Gastroesophageal sphincter (tissue), 4 donors: ENCODE measurements around the gene TMPRSS15. TPM values are rescaled to one million over a fixed set of nuclear protein-coding genes. Genes with fewer than 3 reads are reported as not detected.

Experiments used
- ATAC-seq: fragments of 150-250 bp; one replicate; pipeline ENCODE4 v1.9.1; 2016; ENCODE audit warnings: mild to moderate bottlenecking, moderate library complexity
- H3K27ac ChIP-seq, 4 donors: fragments of 200-600 bp; sonication (generic) in 3 of 4; 1 replicate in 3 of 4; 2 replicates in 1 of 4; pipeline ENCODE4 v1.5.1; 2016 to 2019
- H3K27me3 ChIP-seq: fragments of 200-600 bp; sonication (generic); one replicate; pipeline ENCODE4 v1.5.1; 2019
- H3K36me3 ChIP-seq, 2 donors: fragments of 200-600 bp; sonication (generic); one replicate each; pipeline ENCODE4 v1.5.1; 2019; ENCODE audit warnings: control low read depth in 1 of 2
- H3K4me1 ChIP-seq, 3 donors: fragments of 200-600 bp; sonication (generic); 1 replicate in 2 of 3; 2 replicates in 1 of 3; pipeline ENCODE4 v1.5.1; 2016 to 2019; ENCODE audit warnings: control low read depth in 2 of 3
- H3K4me3 ChIP-seq, 2 donors: fragments of 200-600 bp; sonication (generic); one replicate each; pipeline ENCODE4 v1.5.1; 2019; ENCODE audit warnings: mild to moderate bottlenecking in 1 of 2, moderate library complexity in 1 of 2
- H3K9me3 ChIP-seq, 3 donors: fragments of 200-600 bp; sonication (generic); one replicate each; pipeline ENCODE4 v1.5.1; 2017 to 2019; ENCODE audit warnings: control low read depth in 2 of 3
- CTCF ChIP-seq, 4 experiments: fragments of 200-600 bp in 2 of 4; fragments of 450-650 bp in 2 of 4; sonication (generic) in 1 of 4; IDR thresholded peaks; one replicate each; pipeline ENCODE4 v1.5.1; 2017 to 2019; ENCODE audit warnings: antibody characterized with exemption in 4 of 4, mild to moderate bottlenecking in 2 of 4, moderate library complexity in 2 of 4
- EP300 ChIP-seq: sonication (generic); formaldehyde crosslinking; IDR thresholded peaks from one replicate; pipeline ENCODE4 v1.6.1; 2017; ENCODE audit warnings: antibody characterized with exemption, mild to moderate bottlenecking
- POLR2A ChIP-seq, 2 donors: fragments of 450-650 bp; IDR thresholded peaks; one replicate each; pipeline ENCODE4 v1.6.1; 2017; ENCODE audit warnings: antibody characterized with exemption in 2 of 2, mild to moderate bottlenecking in 2 of 2, moderate library complexity in 1 of 2
- POLR2AphosphoS5 ChIP-seq: sonication (generic); formaldehyde crosslinking; IDR thresholded peaks from one replicate; pipeline ENCODE4 v1.6.1; 2017; ENCODE audit warnings: antibody characterized with exemption
- WGBS, 2 donors: methylation state at CpG; one replicate each; pipeline ENCODE4 v1.1.5; 2018; ENCODE audit warnings: low coverage in 1 of 2; 5-methylcytosine and 5-hydroxymethylcytosine counted together
- total RNA-seq, 4 donors: library from RNA; depleted of rRNA; stranded (reverse); fragments of >200 nt; gene quantifications; one replicate each; pipeline ENCODE4 v1.1.0, GENCODE V29; 2016

TMPRSS15 gene
- total RNA-seq, 4 donors from 2014 or later, result not detected

DNA sequence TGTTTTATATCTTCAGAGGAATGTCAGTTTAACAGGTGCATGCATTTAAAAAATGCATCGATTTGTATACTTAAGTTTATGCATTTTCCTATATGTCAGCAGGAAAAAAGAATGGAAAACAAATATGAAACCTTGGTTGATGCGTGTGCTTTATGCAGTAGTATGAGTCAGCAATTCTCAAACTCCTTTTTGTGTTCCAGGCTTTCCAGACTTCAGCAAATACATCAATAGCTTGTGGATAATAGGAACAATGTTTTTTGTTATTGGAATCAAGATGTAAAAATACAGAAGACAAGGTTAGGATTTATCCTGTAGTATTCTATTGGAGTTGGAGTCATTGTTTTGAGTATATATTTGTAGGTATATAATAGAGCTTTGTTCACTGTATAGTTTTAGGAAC lies 113.7 kb downstream of the TMPRSS15 start:
- no peaks in the 10 kb centered on the region for H3K4me1 ChIP-seq
- 69 to 71% methylated on average over 1 to 2 of the region's 2 CpGs for WGBS, 2 donors
- no peak overlapping the region for H3K27ac ChIP-seq
- no peaks in the 10 kb centered on the region for H3K27me3 ChIP-seq
- H3K9me3 ChIP-seq, result no peaks in the 10 kb centered on the region
- no peak for ATAC-seq
- no peaks in the 10 kb centered on the region for H3K36me3 ChIP-seq
- TF ChIP-seq POLR2A (IDR thresholded peaks at IDR 0.05) (no peak), CTCF (IDR thresholded peaks at IDR 0.05) (no peak), POLR2AphosphoS5 (no peak), EP300 (no peak)
- H3K4me3 ChIP-seq, result no peak overlapping the region

- TF ChIP-seq CTCF (IDR thresholded peaks at IDR 0.05), result no peak
- no peak for TF ChIP-seq POLR2AphosphoS5
- no peak for TF ChIP-seq POLR2A (IDR thresholded peaks at IDR 0.05)
- TF ChIP-seq EP300, result no peak
- 81 to 86% methylated on average over 4 of the region's 4 CpGs for WGBS, 2 donors
- no peak for ATAC-seq
- no peak overlapping the region for H3K27ac ChIP-seq
- H3K27me3 ChIP-seq, result no peaks in the 10 kb centered on the region
- H3K36me3 ChIP-seq, result no peaks in the 10 kb centered on the region
- no peaks in the 10 kb centered on the region for H3K4me1 ChIP-seq
- no peak overlapping the region for H3K4me3 ChIP-seq
- H3K9me3 ChIP-seq, result no peaks in the 10 kb centered on the region
Observed at GRCh38 chr21:18285379-18285778, 118.2 kb downstream of the TMPRSS15 start.

GRCh38 chr21:18275781-18276180 lies 127.8 kb downstream of the TMPRSS15 start:
- TF ChIP-seq POLR2AphosphoS5 (no peak), CTCF (IDR thresholded peaks at IDR 0.05) (no peak), EP300 (no peak), POLR2A (IDR thresholded peaks at IDR 0.05) (no peak)
- ATAC-seq, result no peak
- H3K9me3 ChIP-seq, result no peaks in the 10 kb centered on the region
- H3K4me1 ChIP-seq, result no peaks in the 10 kb centered on the region
- no peaks in the 10 kb centered on the region for H3K27me3 ChIP-seq
- H3K4me3 ChIP-seq, result no peak overlapping the region
- no peaks in the 10 kb centered on the region for H3K36me3 ChIP-seq
- 52 to 64% methylated on average over 3 of the region's 3 CpGs for WGBS, 2 donors
- H3K27ac ChIP-seq, result no peak overlapping the region

DNA sequence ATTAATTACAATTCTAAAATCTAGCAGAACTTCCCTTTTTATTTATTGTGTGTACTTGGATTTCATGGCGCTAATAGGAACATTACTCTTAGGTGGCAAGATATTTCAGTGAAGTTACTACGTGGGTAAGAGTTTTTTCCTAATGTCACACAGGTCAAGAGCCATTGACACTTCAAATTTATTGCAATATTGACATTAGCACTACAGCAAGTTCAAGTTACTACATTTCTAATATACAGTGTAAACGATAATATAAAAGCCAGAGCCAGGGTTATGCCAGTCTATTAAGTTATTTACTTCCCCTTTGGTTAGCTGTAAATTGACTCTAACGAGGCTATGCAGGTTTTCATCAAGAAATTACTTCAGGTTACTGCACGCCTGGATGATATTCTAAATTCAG lies 129.2 kb downstream of the TMPRSS15 start:
- Histone ChIP-seq H3K36me3 (no peaks in the 10 kb centered on the region), H3K9me3 (no peaks in the 10 kb centered on the region), H3K27ac (no peak overlapping the region), H3K4me1 (no peaks in the 10 kb centered on the region), H3K27me3 (no peaks in the 10 kb centered on the region), H3K4me3 (no peak overlapping the region)
- no peak for ATAC-seq
- WGBS, 2 donors, result 72 to 79% methylated on average over 5 of the region's 5 CpGs
- no peak for TF ChIP-seq CTCF (IDR thresholded peaks at IDR 0.05)
- no peak for TF ChIP-seq POLR2AphosphoS5
- no peak for TF ChIP-seq POLR2A (IDR thresholded peaks at IDR 0.05)
- TF ChIP-seq EP300, result no peak

DNA sequence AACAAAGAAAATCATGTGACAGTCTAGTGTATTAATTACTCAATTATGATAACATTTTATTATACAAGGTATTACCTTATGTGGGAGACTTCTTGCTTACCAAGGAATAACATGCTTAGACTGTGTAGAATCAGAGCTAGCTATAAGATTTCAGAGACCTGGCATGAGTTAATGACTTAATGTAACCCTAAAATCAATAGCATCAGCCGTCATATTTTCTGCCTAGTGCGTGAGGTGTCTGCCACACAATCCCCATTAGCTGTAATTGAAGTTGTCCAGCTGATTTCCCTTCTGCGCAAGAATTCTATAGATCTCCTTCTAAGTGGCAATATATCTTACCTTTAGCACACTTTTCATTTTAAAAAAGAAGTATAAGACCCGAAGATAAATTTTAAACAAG lies 130.2 kb downstream of the TMPRSS15 start:
- Histone ChIP-seq H3K4me1 (no peaks in the 10 kb centered on the region), H3K4me3 (no peak overlapping the region), H3K27ac (no peak overlapping the region), H3K27me3 (no peaks in the 10 kb centered on the region), H3K36me3 (no peaks in the 10 kb centered on the region), H3K9me3 (no peaks in the 10 kb centered on the region)
- WGBS, 2 donors, result 81 to 83% methylated on average over 3 to 4 of the region's 4 CpGs
- ATAC-seq, result no peak
- TF ChIP-seq CTCF (IDR thresholded peaks at IDR 0.05) (no peak), EP300 (no peak), POLR2AphosphoS5 (no peak), POLR2A (IDR thresholded peaks at IDR 0.05) (no peak)
